ENCODE results near the gene GLI2. TPM values are rescaled to one million over a fixed set of nuclear protein-coding genes. Genes with fewer than 3 reads are reported as not detected.

The GLI2 gene
- total RNA-seq, 1 donor: 22.5 TPM

DNA sequence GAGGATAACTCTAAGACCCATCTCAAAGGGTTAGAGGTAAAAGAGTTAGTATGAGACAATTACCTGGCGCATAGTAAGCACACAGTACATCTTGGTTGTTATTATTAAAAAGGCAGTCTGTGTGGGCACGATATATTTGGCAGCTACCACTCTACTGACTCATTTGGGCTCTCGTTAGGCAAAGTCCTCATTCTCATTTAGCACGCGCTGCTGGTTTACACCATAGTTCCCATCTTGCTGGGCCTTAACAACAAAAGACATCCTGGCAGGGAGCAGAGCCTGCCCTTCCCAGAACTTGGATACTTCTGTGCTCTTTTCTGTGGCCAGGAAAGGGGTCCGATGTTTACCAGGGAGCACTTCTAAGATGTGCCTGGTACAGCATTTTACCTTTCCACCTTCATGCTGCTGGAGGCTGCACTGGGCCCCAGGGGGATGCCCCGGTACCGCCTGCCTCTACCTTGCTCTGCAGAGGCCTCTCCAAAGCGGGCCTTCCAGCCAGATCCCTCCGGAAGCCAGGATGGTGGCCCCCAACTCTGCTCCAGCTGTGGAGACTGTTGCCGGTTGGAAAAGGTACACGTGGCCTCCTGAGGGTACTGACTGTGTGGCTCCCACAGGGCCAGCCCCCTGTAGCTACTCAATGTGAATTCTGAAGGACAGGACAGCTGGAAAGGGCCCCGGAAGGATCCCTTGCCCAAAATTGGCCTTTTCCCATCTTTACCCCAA is 15.0 kb downstream of the GLI2 start:
- H3K4me3 ChIP-seq (ENCODE audit: low read depth, low read length): no peak overlapping the region
- no peak for DNase-seq (ENCODE audit: low read depth)
- TF ChIP-seq CTCF (IDR thresholded peaks at IDR 0.05; ENCODE audit: insufficient read depth, low read depth, low read length): no peak

- no peak for TF ChIP-seq CTCF (IDR thresholded peaks at IDR 0.05; ENCODE audit: insufficient read depth, low read depth, low read length)
- peak; percentile 78 for DNase-seq (ENCODE audit: low read depth)
- H3K4me3 ChIP-seq (ENCODE audit: low read depth, low read length): no peak overlapping the region
Observed at GRCh38 chr2:120751553-120751952, 15.9 kb downstream of the GLI2 start.

GRCh38 chr2:120754067-120754960 is 18.6 kb downstream of the GLI2 start:
- peak; percentile 94 for DNase-seq (ENCODE audit: low read depth)
- no peak for TF ChIP-seq CTCF (IDR thresholded peaks at IDR 0.05; ENCODE audit: insufficient read depth, low read depth, low read length)
- H3K4me3 ChIP-seq (ENCODE audit: low read depth, low read length): no peak overlapping the region

- no peak for TF ChIP-seq CTCF (IDR thresholded peaks at IDR 0.05; ENCODE audit: insufficient read depth, low read depth, low read length)
- H3K4me3 ChIP-seq (ENCODE audit: low read depth, low read length): no peak overlapping the region
- DNase-seq (ENCODE audit: low read depth): peak; percentile 86
Observed at GRCh38 chr2:120758181-120759144, 22.8 kb downstream of the GLI2 start.

DNA sequence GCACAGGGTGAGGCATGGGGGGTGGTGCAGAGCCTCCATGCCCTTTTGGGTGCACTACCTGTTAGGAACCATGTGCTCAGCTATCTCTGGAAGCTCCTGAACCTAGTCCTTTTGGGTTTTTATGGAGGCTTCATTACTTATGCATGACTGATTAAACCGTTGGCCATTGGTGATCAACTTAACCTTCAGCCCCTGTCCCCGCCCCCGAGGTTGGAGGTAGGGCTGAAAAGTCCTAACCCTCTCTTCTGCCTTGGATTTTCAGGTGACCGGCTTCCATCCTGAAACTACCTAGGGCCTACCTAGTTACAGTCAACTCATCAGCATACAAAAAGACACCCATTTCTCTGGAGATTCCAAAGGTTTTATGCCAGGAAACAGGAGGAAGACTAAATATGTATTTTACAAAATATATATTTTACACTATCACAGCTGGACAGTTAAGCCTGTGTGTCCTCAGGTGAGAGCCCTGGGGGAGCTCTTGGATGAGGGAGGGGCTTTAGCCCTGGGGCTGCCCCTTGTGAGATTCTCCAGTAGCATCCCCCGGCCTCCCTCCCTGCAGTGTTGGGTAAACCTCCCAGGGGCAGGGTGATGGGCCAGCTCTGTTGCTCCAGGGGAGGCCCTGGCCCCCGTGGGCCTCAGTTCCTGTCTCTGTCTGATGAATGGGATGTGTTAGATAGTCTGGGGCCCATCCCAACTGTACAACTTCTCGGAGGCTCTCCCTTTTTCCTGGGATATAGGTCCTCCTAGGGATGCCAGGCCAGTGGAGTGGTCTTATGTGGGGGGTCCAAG is 24.1 kb downstream of the GLI2 start:
- TF ChIP-seq CTCF (IDR thresholded peaks at IDR 0.05; ENCODE audit: insufficient read depth, low read depth, low read length): no peak
- H3K4me3 ChIP-seq (ENCODE audit: low read depth, low read length): no peak overlapping the region
- no peak for DNase-seq (ENCODE audit: low read depth)

Data from fibroblast of villous mesenchyme (primary cell).